HG03439 (cell line): ENCODE data around the gene TCF7L2.

Source experiments
- ATAC-seq: cut with Tn5 transposase; IDR thresholded peaks from one replicate; pipeline ENCODE4 v1.9.1; 2021; ENCODE audit warnings: mild to moderate bottlenecking, moderate library complexity; ENCODE audit not compliant: unreplicated experiment

TCF7L2 gene

GRCh38 chr10:113171662-113172061 lies 221.6 kb downstream of the TCF7L2 start:
- no peak for ATAC-seq

GRCh38 chr10:113175176-113175575 lies 225.1 kb downstream of the TCF7L2 start:
- no peak for ATAC-seq

GRCh38 chr10:113175756-113176651 lies 226.0 kb downstream of the TCF7L2 start:
- ATAC-seq: no peak

GRCh38 chr10:113176652-113177155 lies 226.7 kb downstream of the TCF7L2 start:
- ATAC-seq: no peak

- no peak for ATAC-seq
Measured at GRCh38 chr10:113177156-113177935, 227.3 kb downstream of the TCF7L2 start.

- ATAC-seq: no peak
Measured at GRCh38 chr10:113177936-113178335, 227.9 kb downstream of the TCF7L2 start.

- no peak for ATAC-seq
Measured at GRCh38 chr10:113178771-113179170, 228.7 kb downstream of the TCF7L2 start.

GRCh38 chr10:113179265-113179664 lies 229.2 kb downstream of the TCF7L2 start:
- no peak for ATAC-seq

- no peak for ATAC-seq
Measured at GRCh38 chr10:113179966-113180365, 229.9 kb downstream of the TCF7L2 start.

GRCh38 chr10:113180401-113181154 lies 230.5 kb downstream of the TCF7L2 start:
- ATAC-seq: no peak

GRCh38 chr10:113182154-113182553 lies 232.1 kb downstream of the TCF7L2 start:
- no peak for ATAC-seq

GRCh38 chr10:113183573-113183972 lies 233.5 kb downstream of the TCF7L2 start:
- ATAC-seq: no peak

GRCh38 chr10:113187063-113187777 lies 237.2 kb downstream of the TCF7L2 start:
- no peak for ATAC-seq

- ATAC-seq: no peak
Measured at GRCh38 chr10:113199459-113199858, 249.4 kb downstream of the TCF7L2 start.

GRCh38 chr10:113202011-113202410 lies 252.0 kb downstream of the TCF7L2 start:
- ATAC-seq: no peak

GRCh38 chr10:113207924-113208323 lies 257.9 kb downstream of the TCF7L2 start:
- no peak for ATAC-seq

GRCh38 chr10:113213035-113213434 lies 263.0 kb downstream of the TCF7L2 start:
- ATAC-seq: no peak

- ATAC-seq: no peak
Measured at GRCh38 chr10:113214331-113214730, 264.3 kb downstream of the TCF7L2 start.

GRCh38 chr10:113216102-113216501 lies 266.1 kb downstream of the TCF7L2 start:
- no peak for ATAC-seq
